ENCODE results near the gene GALNT18.

GALNT18 gene

DNA sequence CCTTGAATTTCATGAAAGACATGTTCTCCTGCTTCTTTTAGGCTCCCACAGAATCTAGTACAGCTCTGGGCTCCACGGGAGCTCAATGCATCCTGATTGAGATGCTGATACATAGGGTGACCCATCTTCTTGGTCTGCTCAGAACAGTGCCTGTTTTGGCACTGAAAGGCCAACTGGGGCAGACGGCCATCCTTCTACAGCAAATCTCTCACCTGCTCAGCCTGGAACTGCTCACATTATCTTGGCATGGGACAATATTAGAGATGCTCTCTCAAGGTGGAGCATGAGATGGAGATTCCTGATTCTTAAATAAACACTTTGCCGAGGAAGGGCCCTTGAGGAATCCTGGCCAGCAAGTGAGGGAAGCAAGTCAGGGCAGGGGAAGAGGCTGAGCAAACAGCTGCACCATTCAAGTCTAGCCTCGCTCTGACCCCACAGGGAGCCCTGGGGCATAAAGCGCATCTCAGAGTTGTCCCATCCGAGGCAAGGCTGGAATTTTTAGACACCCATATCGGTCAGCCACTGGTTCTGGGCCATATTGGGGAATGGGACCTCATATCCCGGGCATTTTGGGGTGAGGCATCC is 210.3 kb downstream of the GALNT18 start:
- POLR2A ChIA-PET: no interaction called here
- peaks cover 0 to 93% (median 45%) of the 10 kb centered on the region in 5 experiments for H3K27me3 ChIP-seq (replicated peaks in 2 of 5; ENCODE audit: control insufficient read depth in 4 of 5, insufficient read depth in 5 of 5, low read length in 4 of 5)
- peaks cover 4 to 18% (median 14%) of the 10 kb centered on the region in 4 experiments for H3K4me1 ChIP-seq (ENCODE audit: control extremely low read depth in 1 of 4, control insufficient read depth in 4 of 4, insufficient read depth in 4 of 4, low read length in 3 of 4)
- no peaks in the 10 kb centered on the region for H3K9me3 ChIP-seq (ENCODE audit: control extremely low read depth in 1 of 5, control insufficient read depth in 4 of 5, insufficient read depth in 2 of 5, low read depth in 1 of 5, low read length in 4 of 5)
- CTCF ChIA-PET: interaction anchor here (1.3 kb wide), 1 partner anchor 376 kb away, joined by 3 read pairs; no protein-coding TSS in a partner anchor
- 94% methylated on average over 7 of the region's 8 CpGs for WGBS (ENCODE audit: insufficient coverage)
- H3K27ac ChIP-seq (ENCODE audit: insufficient read depth in 1 of 2, low read depth in 1 of 2, low read length in 2 of 2, poor library complexity in 1 of 2, severe bottlenecking in 2 of 2): no peak overlapping the region
- no peak overlapping the region for H3K4me3 ChIP-seq (ENCODE audit: control insufficient read depth in 1 of 7, extremely low read depth in 1 of 7, insufficient read depth in 4 of 7, low read depth in 2 of 7, low read length in 6 of 7)
- no peaks in the 10 kb centered on the region for H3K36me3 ChIP-seq (ENCODE audit: control insufficient read depth in 4 of 4, insufficient read depth in 4 of 4, low read length in 3 of 4)
- no peak for DNase-seq

DNA sequence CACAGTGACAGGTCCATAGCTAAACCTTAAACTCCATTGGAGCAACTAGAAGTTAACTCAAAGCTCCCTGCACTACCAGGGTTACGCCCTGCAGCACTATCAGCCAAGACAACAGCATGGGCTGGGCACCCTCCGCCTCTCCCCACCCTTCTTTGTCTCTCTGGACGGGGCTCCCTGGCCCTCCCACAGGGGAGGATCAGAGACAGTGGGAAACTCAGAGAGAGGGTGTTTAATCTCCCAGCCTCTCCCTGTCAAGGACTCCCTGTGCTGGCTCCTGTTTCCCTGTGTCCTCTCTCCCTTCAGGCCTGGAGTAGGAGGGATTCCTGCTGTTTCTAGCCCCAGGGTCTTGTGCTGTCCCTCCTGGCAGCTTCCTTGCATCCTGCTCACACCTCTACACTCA is 211.9 kb downstream of the GALNT18 start:
- Histone ChIP-seq H3K9me3 (ENCODE audit: control extremely low read depth in 1 of 5, control insufficient read depth in 4 of 5, insufficient read depth in 2 of 5, low read depth in 1 of 5, low read length in 4 of 5) (no peaks in the 10 kb centered on the region), H3K4me3 (ENCODE audit: control insufficient read depth in 1 of 7, extremely low read depth in 1 of 7, insufficient read depth in 4 of 7, low read depth in 2 of 7, low read length in 6 of 7) (no peak overlapping the region), H3K4me1 (ENCODE audit: control extremely low read depth in 1 of 4, control insufficient read depth in 4 of 4, insufficient read depth in 4 of 4, low read length in 3 of 4) (peaks cover 0 to 8% (median 2%) of the 10 kb centered on the region in 4 experiments), H3K27ac (ENCODE audit: insufficient read depth in 1 of 2, low read depth in 1 of 2, low read length in 2 of 2, poor library complexity in 1 of 2, severe bottlenecking in 2 of 2) (no peak overlapping the region), H3K27me3 (replicated peaks in 2 of 5; ENCODE audit: control insufficient read depth in 4 of 5, insufficient read depth in 5 of 5, low read length in 4 of 5) (peaks cover 0 to 97% (median 41%) of the 10 kb centered on the region in 5 experiments), H3K36me3 (ENCODE audit: control insufficient read depth in 4 of 4, insufficient read depth in 4 of 4, low read length in 3 of 4) (no peaks in the 10 kb centered on the region)
- ChIA-PET POLR2A (no interaction called here), CTCF (interaction anchor here (0.6 kb wide), 1 partner anchor 185 kb away, joined by 3 read pairs; no protein-coding TSS in a partner anchor)
- DNase-seq: no peak
- WGBS (ENCODE audit: insufficient coverage): 64% methylated on average over 1 of the region's 3 CpGs

DNA sequence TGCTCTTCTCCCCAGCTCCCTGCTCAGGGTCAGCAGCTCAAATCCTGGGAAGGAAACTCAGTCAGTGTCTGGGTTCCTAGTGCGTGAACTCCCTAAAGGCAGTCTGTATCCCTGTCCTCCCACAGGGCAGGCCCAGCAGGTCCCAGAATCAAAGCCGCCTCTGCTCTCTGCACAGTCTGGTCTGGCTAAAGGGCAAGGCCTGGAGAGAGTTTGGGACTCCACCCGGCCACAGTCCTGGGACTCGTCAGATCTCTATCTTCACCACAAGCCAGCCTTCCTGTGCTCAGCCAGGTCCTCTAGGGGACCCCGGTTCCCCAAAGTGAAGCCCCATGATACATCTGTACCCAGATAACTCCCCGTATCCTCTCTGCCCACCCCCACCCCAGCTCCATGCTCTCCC is 212.6 kb downstream of the GALNT18 start:
- WGBS (ENCODE audit: insufficient coverage): 31% methylated on average over 6 of the region's 6 CpGs
- H3K27me3 ChIP-seq (replicated peaks in 2 of 5; ENCODE audit: control insufficient read depth in 4 of 5, insufficient read depth in 5 of 5, low read length in 4 of 5): peaks cover 0 to 97% (median 37%) of the 10 kb centered on the region in 5 experiments
- CTCF ChIA-PET: interaction anchor here (0.6 kb wide), 2 partner anchors 10 to 186 kb away, joined by 3 read pairs; no protein-coding TSS in a partner anchor

DNA sequence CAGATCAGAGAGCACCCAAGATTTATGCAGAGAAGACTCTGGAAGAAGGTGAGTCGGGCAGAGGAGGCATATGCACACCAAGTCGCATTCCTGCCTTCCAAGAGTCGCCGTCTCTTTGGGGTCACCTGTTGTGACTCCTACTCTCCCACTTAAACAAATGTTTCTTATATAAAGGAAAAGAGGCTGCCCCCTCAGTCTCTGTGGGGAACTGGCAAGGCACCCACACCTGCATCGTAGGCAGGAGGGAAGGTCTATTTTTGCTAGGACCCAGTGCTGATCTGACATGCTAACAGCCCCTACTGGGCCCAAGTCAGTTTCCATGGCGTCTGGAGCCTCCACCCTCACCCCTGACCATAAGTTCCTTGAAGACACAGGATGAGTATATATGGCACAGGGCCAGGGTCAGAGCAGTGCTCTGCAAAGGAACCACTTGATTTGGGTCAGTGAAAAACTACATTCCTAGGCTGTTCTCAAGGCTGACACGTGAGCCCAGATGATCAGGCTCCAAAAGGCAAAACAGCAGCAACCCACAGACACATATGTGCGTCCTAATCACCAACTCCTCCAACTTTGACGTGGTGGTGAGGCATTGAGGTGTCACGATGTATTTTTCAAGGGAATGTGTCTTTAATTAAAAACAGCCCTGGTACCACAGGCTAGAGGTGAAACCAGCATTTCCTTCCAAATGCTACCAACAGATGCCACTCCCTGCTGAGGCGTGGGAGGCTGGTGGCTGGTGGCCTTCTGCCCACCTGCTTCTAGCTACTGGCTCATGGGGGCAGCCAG is 213.2 kb downstream of the GALNT18 start:
- H3K4me3 ChIP-seq (ENCODE audit: control insufficient read depth in 1 of 7, extremely low read depth in 1 of 7, insufficient read depth in 4 of 7, low read depth in 2 of 7, low read length in 6 of 7): no peak overlapping the region
- H3K9me3 ChIP-seq (ENCODE audit: control extremely low read depth in 1 of 5, control insufficient read depth in 4 of 5, insufficient read depth in 2 of 5, low read depth in 1 of 5, low read length in 4 of 5): no peaks in the 10 kb centered on the region
- DNase-seq: no peak
- no peaks in the 10 kb centered on the region for H3K36me3 ChIP-seq (ENCODE audit: control insufficient read depth in 4 of 4, insufficient read depth in 4 of 4, low read length in 3 of 4)
- H3K4me1 ChIP-seq (ENCODE audit: control extremely low read depth in 1 of 4, control insufficient read depth in 4 of 4, insufficient read depth in 4 of 4, low read length in 3 of 4): peaks cover 0 to 8% (median 2%) of the 10 kb centered on the region in 4 experiments
- ChIA-PET CTCF (interaction anchor here (0.6 kb wide), 1 partner anchor 9 kb away, joined by 3 read pairs; no protein-coding TSS in a partner anchor), POLR2A (no interaction called here)
- H3K27me3 ChIP-seq (replicated peaks in 2 of 5; ENCODE audit: control insufficient read depth in 4 of 5, insufficient read depth in 5 of 5, low read length in 4 of 5): peaks cover 0 to 97% (median 38%) of the 10 kb centered on the region in 5 experiments
- 96% methylated on average over 6 of the region's 11 CpGs for WGBS (ENCODE audit: insufficient coverage)
- H3K27ac ChIP-seq (ENCODE audit: insufficient read depth in 1 of 2, low read depth in 1 of 2, low read length in 2 of 2, poor library complexity in 1 of 2, severe bottlenecking in 2 of 2): no peak overlapping the region

More for the DNA sequence above, 212.6 kb downstream of the GALNT18 start:
- no peak overlapping the region for H3K4me3 ChIP-seq (ENCODE audit: control insufficient read depth in 1 of 7, extremely low read depth in 1 of 7, insufficient read depth in 4 of 7, low read depth in 2 of 7, low read length in 6 of 7)
- no peaks in the 10 kb centered on the region for H3K36me3 ChIP-seq (ENCODE audit: control insufficient read depth in 4 of 4, insufficient read depth in 4 of 4, low read length in 3 of 4)
- DNase-seq: no peak
- H3K9me3 ChIP-seq (ENCODE audit: control extremely low read depth in 1 of 5, control insufficient read depth in 4 of 5, insufficient read depth in 2 of 5, low read depth in 1 of 5, low read length in 4 of 5): no peaks in the 10 kb centered on the region
- H3K27ac ChIP-seq (ENCODE audit: insufficient read depth in 1 of 2, low read depth in 1 of 2, low read length in 2 of 2, poor library complexity in 1 of 2, severe bottlenecking in 2 of 2): no peak overlapping the region
- peaks cover 0 to 8% (median 2%) of the 10 kb centered on the region in 4 experiments for H3K4me1 ChIP-seq (ENCODE audit: control extremely low read depth in 1 of 4, control insufficient read depth in 4 of 4, insufficient read depth in 4 of 4, low read length in 3 of 4)
- POLR2A ChIA-PET: no interaction called here

DNA sequence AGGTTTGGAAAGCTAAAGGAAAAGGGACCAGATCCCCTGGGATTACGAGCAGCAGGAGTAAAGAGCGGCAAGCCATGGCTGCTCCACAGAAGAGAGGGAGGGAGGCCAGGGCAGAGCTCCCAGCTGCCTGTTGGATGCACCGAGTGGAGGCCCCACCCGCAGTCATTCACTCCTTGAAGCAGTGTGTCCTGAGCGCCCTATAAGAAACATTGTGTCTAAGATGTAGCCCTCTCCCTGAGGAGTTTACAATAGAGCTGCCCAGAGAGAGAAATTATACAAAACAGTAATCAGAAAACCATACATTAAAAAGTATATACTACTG is 214.1 kb downstream of the GALNT18 start:
- Histone ChIP-seq H3K9me3 (ENCODE audit: control extremely low read depth in 1 of 5, control insufficient read depth in 4 of 5, insufficient read depth in 2 of 5, low read depth in 1 of 5, low read length in 4 of 5) (no peaks in the 10 kb centered on the region), H3K27ac (ENCODE audit: insufficient read depth in 1 of 2, low read depth in 1 of 2, low read length in 2 of 2, poor library complexity in 1 of 2, severe bottlenecking in 2 of 2) (no peak overlapping the region), H3K36me3 (ENCODE audit: control insufficient read depth in 4 of 4, insufficient read depth in 4 of 4, low read length in 3 of 4) (no peaks in the 10 kb centered on the region), H3K27me3 (replicated peaks in 2 of 5; ENCODE audit: control insufficient read depth in 4 of 5, insufficient read depth in 5 of 5, low read length in 4 of 5) (peaks cover 0 to 97% (median 39%) of the 10 kb centered on the region in 5 experiments), H3K4me1 (ENCODE audit: control extremely low read depth in 1 of 4, control insufficient read depth in 4 of 4, insufficient read depth in 4 of 4, low read length in 3 of 4) (peaks cover 0 to 8% (median 2%) of the 10 kb centered on the region in 4 experiments), H3K4me3 (ENCODE audit: control insufficient read depth in 1 of 7, extremely low read depth in 1 of 7, insufficient read depth in 4 of 7, low read depth in 2 of 7, low read length in 6 of 7) (no peak overlapping the region)
- ChIA-PET CTCF (no interaction called here), POLR2A (no interaction called here)
- no peak for DNase-seq
- 53% methylated on average over 3 of the region's 5 CpGs for WGBS (ENCODE audit: insufficient coverage)

DNA sequence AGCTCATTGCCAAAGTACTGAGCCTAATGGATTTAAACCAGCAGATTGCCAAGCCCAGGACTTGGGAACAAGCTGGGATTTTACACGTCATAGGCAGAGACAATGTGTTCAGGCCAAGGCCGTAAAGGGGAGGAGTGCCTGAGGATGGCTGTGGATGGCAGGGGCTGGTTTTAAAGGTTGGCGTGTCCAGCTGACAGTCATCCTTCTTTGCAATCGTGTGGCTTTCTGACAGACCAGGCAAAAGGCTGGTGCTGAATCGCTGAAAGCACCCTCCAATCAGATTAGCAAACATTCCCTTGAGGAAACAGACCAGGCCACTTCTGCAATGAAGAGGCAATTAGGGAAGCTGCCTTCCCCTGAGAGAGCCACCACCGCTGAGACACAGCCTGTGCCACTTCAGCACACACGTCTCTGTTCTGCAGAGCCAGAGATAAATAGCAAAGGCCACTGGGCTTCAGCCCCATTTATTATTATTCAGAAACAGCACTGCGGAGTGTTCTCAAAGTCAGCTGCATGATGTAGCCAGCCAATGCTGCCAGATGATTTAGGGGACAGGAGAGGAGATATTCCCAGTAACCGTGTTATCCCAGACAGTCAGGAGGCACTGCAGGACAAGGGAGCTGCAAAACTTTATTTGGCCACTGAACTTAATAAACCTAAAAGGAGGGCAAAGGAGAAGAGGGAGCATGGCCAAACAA is 214.6 kb downstream of the GALNT18 start:
- POLR2A ChIA-PET: no interaction called here
- peaks cover 0 to 8% (median 2%) of the 10 kb centered on the region in 4 experiments for H3K4me1 ChIP-seq (ENCODE audit: control extremely low read depth in 1 of 4, control insufficient read depth in 4 of 4, insufficient read depth in 4 of 4, low read length in 3 of 4)
- H3K9me3 ChIP-seq (ENCODE audit: control extremely low read depth in 1 of 5, control insufficient read depth in 4 of 5, insufficient read depth in 2 of 5, low read depth in 1 of 5, low read length in 4 of 5): no peaks in the 10 kb centered on the region
- WGBS (ENCODE audit: insufficient coverage): 59% methylated on average over 8 of the region's 9 CpGs
- no peak overlapping the region for H3K27ac ChIP-seq (ENCODE audit: insufficient read depth in 1 of 2, low read depth in 1 of 2, low read length in 2 of 2, poor library complexity in 1 of 2, severe bottlenecking in 2 of 2)
- H3K36me3 ChIP-seq (ENCODE audit: control insufficient read depth in 4 of 4, insufficient read depth in 4 of 4, low read length in 3 of 4): no peaks in the 10 kb centered on the region
- peaks cover 0 to 97% (median 36%) of the 10 kb centered on the region in 5 experiments for H3K27me3 ChIP-seq (replicated peaks in 2 of 5; ENCODE audit: control insufficient read depth in 4 of 5, insufficient read depth in 5 of 5, low read length in 4 of 5)
- DNase-seq: no peak
- CTCF ChIA-PET: interaction anchor here (1.3 kb wide), 1 partner anchor 81 kb away, joined by 3 read pairs; no protein-coding TSS in a partner anchor
- no peak overlapping the region for H3K4me3 ChIP-seq (ENCODE audit: control insufficient read depth in 1 of 7, extremely low read depth in 1 of 7, insufficient read depth in 4 of 7, low read depth in 2 of 7, low read length in 6 of 7)

Data from common myeloid progenitor, CD34-positive (primary cell).